ENCODE data around the gene KIAA0040. TPM values are rescaled to one million over a fixed set of nuclear protein-coding genes. Genes with fewer than 3 reads are reported as not detected.

KIAA0040 gene
- total and polyA plus RNA-seq, 2 donors (not counting 1 experiment from before 2014, with no cell fraction given): 93.6 to 106 TPM

DNA sequence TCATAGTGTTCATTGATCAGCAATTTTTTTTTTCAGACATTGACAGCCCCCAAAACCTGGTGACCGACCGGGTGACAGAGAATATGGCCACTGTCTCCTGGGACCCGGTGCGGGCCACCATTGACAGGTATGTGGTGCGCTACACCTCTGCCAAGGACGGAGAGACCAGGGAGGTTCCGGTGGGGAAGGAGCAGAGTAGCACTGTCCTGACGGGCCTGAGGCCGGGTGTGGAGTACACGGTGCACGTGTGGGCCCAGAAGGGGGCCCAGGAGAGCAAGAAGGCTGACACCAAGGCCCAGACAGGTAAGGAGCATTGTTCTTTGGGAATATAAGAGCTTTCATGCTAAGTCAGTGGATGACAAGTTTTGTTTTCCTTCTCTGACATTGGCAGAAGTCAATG, 75.7 kb downstream of the KIAA0040 start:
- Mint-ChIP-seq H3K4me1 (no peaks in the 10 kb centered on the region), H3K4me3 (no peak overlapping the region), H3K27ac (no peak overlapping the region), H3K27me3 (peaks cover 31% of the 10 kb centered on the region), H3K9me3 (ENCODE audit: insufficient read depth) (peaks cover 8% of the 10 kb centered on the region)
- ATAC-seq (ENCODE audit: low read depth): no peak
- no peak overlapping the region for H3K4me3 ChIP-seq (ENCODE audit: control extremely low read depth in 1 of 5, extremely low read depth in 1 of 5, insufficient read depth in 1 of 5, low read depth in 2 of 5, low read length in 4 of 5)
- ChIA-PET POLR2A (no interaction called here), CTCF (interaction anchor here (4.7 kb wide), 1 partner anchor 8 kb away, joined by 18 read pairs; no protein-coding TSS in a partner anchor)
- H3K9me3 ChIP-seq (ENCODE audit: control extremely low read depth in 1 of 3, control insufficient read depth in 2 of 3, insufficient read depth in 1 of 3, low read length in 2 of 3): peaks cover 0 to 12% (median 8%) of the 10 kb centered on the region in 3 donors
- no peak overlapping the region for H3K9ac ChIP-seq (ENCODE audit: low read length)
- DNase-seq: no peak
- H2AFZ ChIP-seq (ENCODE audit: insufficient read depth, low read depth, low read length, poor library complexity, severe bottlenecking): no peak overlapping the region
- peaks cover 0 to 8% (median 2%) of the 10 kb centered on the region in 4 experiments for H3K27me3 ChIP-seq (replicated peaks in 1 of 4; ENCODE audit: control extremely low read depth in 1 of 4, control insufficient read depth in 3 of 4, insufficient read depth in 4 of 4, low read length in 3 of 4)
- no peak overlapping the region for H3K27ac ChIP-seq (ENCODE audit: low read length in 2 of 2)
- no peaks in the 10 kb centered on the region for H4K20me1 ChIP-seq (ENCODE audit: control insufficient read depth, insufficient read depth, low read length, poor library complexity, severe bottlenecking)
- H3K4me2 ChIP-seq (replicated peaks; ENCODE audit: low read depth, low read length, poor library complexity, severe bottlenecking): no peak overlapping the region
- H3K36me3 ChIP-seq (replicated peaks in 1 of 2; ENCODE audit: control extremely low read depth in 1 of 2, control insufficient read depth in 1 of 2, extremely low read depth in 1 of 2, insufficient read depth in 2 of 2, low read length in 1 of 2): no peaks in the 10 kb centered on the region
- 86% methylated on average over 11 of the region's 11 CpGs for WGBS (ENCODE audit: insufficient coverage)
- TF ChIP-seq EZH2 (IDR thresholded peaks at IDR 0.05; ENCODE audit: borderline replicate concordance, insufficient read depth, low read depth, low read length, poor library complexity, severe bottlenecking): no peak
- TF ChIP-seq, protein P1, sequence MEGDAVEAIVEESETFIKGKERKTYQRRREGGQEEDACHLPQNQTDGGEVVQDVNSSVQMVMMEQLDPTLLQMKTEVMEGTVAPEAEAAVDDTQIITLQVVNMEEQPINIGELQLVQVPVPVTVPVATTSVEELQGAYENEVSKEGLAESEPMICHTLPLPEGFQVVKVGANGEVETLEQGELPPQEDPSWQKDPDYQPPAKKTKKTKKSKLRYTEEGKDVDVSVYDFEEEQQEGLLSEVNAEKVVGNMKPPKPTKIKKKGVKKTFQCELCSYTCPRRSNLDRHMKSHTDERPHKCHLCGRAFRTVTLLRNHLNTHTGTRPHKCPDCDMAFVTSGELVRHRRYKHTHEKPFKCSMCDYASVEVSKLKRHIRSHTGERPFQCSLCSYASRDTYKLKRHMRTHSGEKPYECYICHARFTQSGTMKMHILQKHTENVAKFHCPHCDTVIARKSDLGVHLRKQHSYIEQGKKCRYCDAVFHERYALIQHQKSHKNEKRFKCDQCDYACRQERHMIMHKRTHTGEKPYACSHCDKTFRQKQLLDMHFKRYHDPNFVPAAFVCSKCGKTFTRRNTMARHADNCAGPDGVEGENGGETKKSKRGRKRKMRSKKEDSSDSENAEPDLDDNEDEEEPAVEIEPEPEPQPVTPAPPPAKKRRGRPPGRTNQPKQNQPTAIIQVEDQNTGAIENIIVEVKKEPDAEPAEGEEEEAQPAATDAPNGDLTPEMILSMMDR (IDR thresholded peaks at IDR 0.05): no peak
- H3K4me1 ChIP-seq (ENCODE audit: control insufficient read depth in 2 of 2, insufficient read depth in 2 of 2, low read length in 2 of 2): no peaks in the 10 kb centered on the region
- H3K79me2 ChIP-seq (ENCODE audit: control insufficient read depth, insufficient read depth, low read length): no peaks in the 10 kb centered on the region
- intact Hi-C loops (cut with micrococcal nuclease): no loop called here

DNA sequence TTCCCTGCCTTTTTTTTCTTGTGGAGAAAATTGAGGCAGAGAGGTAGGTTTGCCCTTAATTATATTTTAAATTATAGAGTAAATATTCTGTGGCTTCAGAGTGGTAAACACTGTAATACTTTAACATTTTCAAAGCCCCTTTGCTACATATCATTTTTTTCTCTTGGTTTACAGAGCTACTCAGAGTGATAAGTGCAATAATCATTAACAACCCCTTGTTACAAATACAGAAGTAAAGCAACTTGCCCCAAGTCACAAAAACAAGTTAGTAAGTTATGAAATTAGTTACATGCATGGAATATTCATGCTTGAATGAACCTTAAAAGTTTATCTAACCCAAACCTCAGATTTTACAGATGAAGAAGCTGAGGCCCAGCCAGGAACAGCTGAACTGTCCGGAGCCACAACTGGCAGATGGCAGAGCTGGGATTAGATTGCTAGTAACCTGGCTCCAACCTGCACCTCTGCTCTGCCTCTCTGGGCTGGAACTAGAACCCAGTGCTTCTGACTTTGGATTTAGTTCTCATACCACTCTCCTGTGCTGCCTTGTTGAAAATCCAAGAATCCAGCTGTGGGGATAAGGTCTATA, 76.3 kb downstream of the KIAA0040 start:
- peaks cover 0 to 12% (median 8%) of the 10 kb centered on the region in 3 donors for H3K9me3 ChIP-seq (ENCODE audit: control extremely low read depth in 1 of 3, control insufficient read depth in 2 of 3, insufficient read depth in 1 of 3, low read length in 2 of 3)
- CTCF ChIA-PET: interaction anchor here (0.9 to 4.7 kb wide), 3 partner anchors 9 to 87 kb away, joined by 3 to 18 read pairs (median 6); no protein-coding TSS in a partner anchor
- intact Hi-C loops (cut with micrococcal nuclease): no loop called here
- no peaks in the 10 kb centered on the region for H3K36me3 ChIP-seq (replicated peaks in 1 of 2; ENCODE audit: control extremely low read depth in 1 of 2, control insufficient read depth in 1 of 2, extremely low read depth in 1 of 2, insufficient read depth in 2 of 2, low read length in 1 of 2)
- H2AFZ ChIP-seq (ENCODE audit: insufficient read depth, low read depth, low read length, poor library complexity, severe bottlenecking): no peak overlapping the region
- H3K27ac ChIP-seq (ENCODE audit: low read length in 2 of 2): no peak overlapping the region
- no peak overlapping the region for H3K9ac ChIP-seq (ENCODE audit: low read length)
- peaks cover 0 to 8% (median 2%) of the 10 kb centered on the region in 4 experiments for H3K27me3 ChIP-seq (replicated peaks in 1 of 4; ENCODE audit: control extremely low read depth in 1 of 4, control insufficient read depth in 3 of 4, insufficient read depth in 4 of 4, low read length in 3 of 4)
- TF ChIP-seq, protein P1 (IDR thresholded peaks at IDR 0.05): no peak
- TF ChIP-seq EZH2 (IDR thresholded peaks at IDR 0.05; ENCODE audit: borderline replicate concordance, insufficient read depth, low read depth, low read length, poor library complexity, severe bottlenecking): no peak
- H3K4me2 ChIP-seq (replicated peaks; ENCODE audit: low read depth, low read length, poor library complexity, severe bottlenecking): no peak overlapping the region
- no peak overlapping the region for H3K27ac Mint-ChIP-seq
- no peaks in the 10 kb centered on the region for H3K4me1 ChIP-seq (ENCODE audit: control insufficient read depth in 2 of 2, insufficient read depth in 2 of 2, low read length in 2 of 2)
- DNase-seq (no peak), ATAC-seq (ENCODE audit: low read depth) (no peak)
- no peaks in the 10 kb centered on the region for H3K79me2 ChIP-seq (ENCODE audit: control insufficient read depth, insufficient read depth, low read length)
- H3K4me3 ChIP-seq (ENCODE audit: control extremely low read depth in 1 of 5, extremely low read depth in 1 of 5, insufficient read depth in 1 of 5, low read depth in 2 of 5, low read length in 4 of 5): no peak overlapping the region
- POLR2A ChIA-PET: no interaction called here
- H3K9me3 Mint-ChIP-seq (ENCODE audit: insufficient read depth): peaks cover 8% of the 10 kb centered on the region
- peaks cover 30% of the 10 kb centered on the region for H3K27me3 Mint-ChIP-seq
- no peak overlapping the region for H3K4me3 Mint-ChIP-seq
- no peaks in the 10 kb centered on the region for H4K20me1 ChIP-seq (ENCODE audit: control insufficient read depth, insufficient read depth, low read length, poor library complexity, severe bottlenecking)
- 80% methylated on average over 1 of the region's 1 CpG for WGBS (ENCODE audit: insufficient coverage)
- no peaks in the 10 kb centered on the region for H3K4me1 Mint-ChIP-seq

Data from B cell (primary cell).